Brain microvascular endothelial cell (primary cell): ENCODE measurements around the gene PRMT3.

ENCODE experiments used
- DNase-seq: peaks from one replicate; pipeline ENCODE4 v3.0.0-alpha.2; 2020
- H3K27ac ChIP-seq: fragments of 250-450 bp; sonication (Bioruptor Pico); 2 replicates; pipeline ENCODE4 v1.5.1; 2020; ENCODE audit warnings: mild to moderate bottlenecking, moderate library complexity
- H3K27me3 ChIP-seq: fragments of 250-450 bp; sonication (Bioruptor Pico); replicated peaks from 2 replicates; pipeline ENCODE4 v1.5.1; 2020; ENCODE audit warnings: mild to moderate bottlenecking
- H3K36me3 ChIP-seq: fragments of 250-450 bp; sonication (Bioruptor Pico); replicated peaks from 2 replicates; pipeline ENCODE4 v1.5.1; 2020; ENCODE audit warnings: mild to moderate bottlenecking
- H3K4me3 ChIP-seq: 2 replicates; pipeline ENCODE4 v1.5.1; 2011; ENCODE audit warnings: low read depth, mild to moderate bottlenecking, control low read depth, low read length, moderate library complexity
- CTCF ChIP-seq: IDR thresholded peaks from 2 replicates; pipeline ENCODE4 v1.5.1; 2011; ENCODE audit warnings: low read depth, mild to moderate bottlenecking, moderate library complexity, low read length, control low read depth, inconsistent platforms; ENCODE audit errors: missing control alignments
- in situ Hi-C: cut with HindIII; loops from 2 replicates; pipeline ENCODE4 v1.10.0; 2017; ENCODE audit warnings: low sequenced_read_pairs, low pct_ligation_motif_present

Gene PRMT3

GRCh38 chr11:20407344-20407743, 19.8 kb downstream of the PRMT3 start:
- no peak for TF ChIP-seq CTCF

GRCh38 chr11:20415432-20415831, 27.9 kb downstream of the PRMT3 start:
- no peak for DNase-seq
- peaks cover 4% of the 10 kb centered on the region for H3K36me3 ChIP-seq
- in situ Hi-C loops, result no loop called here
- no peak for TF ChIP-seq CTCF
- no peak overlapping the region for H3K4me3 ChIP-seq
- no peaks in the 10 kb centered on the region for H3K27me3 ChIP-seq
- H3K27ac ChIP-seq, result no peak overlapping the region

More at GRCh38 chr11:20407344-20407743, 19.8 kb downstream of the PRMT3 start:
- in situ Hi-C loops, result no loop called here
- Histone ChIP-seq H3K27ac (no peak overlapping the region), H3K36me3 (peaks cover 6% of the 10 kb centered on the region), H3K4me3 (no peak overlapping the region), H3K27me3 (no peaks in the 10 kb centered on the region)
- DNase-seq, result no peak

GRCh38 chr11:20417771-20418170, 30.3 kb downstream of the PRMT3 start:
- no peak overlapping the region for H3K27ac ChIP-seq
- no peak overlapping the region for H3K4me3 ChIP-seq
- H3K27me3 ChIP-seq, result no peaks in the 10 kb centered on the region
- peaks cover 4% of the 10 kb centered on the region for H3K36me3 ChIP-seq
- in situ Hi-C loops, result no loop called here
- no peak for TF ChIP-seq CTCF
- DNase-seq, result no peak

- H3K36me3 ChIP-seq, result no peaks in the 10 kb centered on the region
Observed at GRCh38 chr11:20421946-20422345, 34.4 kb downstream of the PRMT3 start.

GRCh38 chr11:20429216-20429615, 41.7 kb downstream of the PRMT3 start:
- H3K4me3 ChIP-seq, result no peak overlapping the region
- no peak overlapping the region for H3K27ac ChIP-seq
- no peak for DNase-seq
- in situ Hi-C loops, result no loop called here
- TF ChIP-seq CTCF, result no peak
- H3K36me3 ChIP-seq, result no peaks in the 10 kb centered on the region
- no peaks in the 10 kb centered on the region for H3K27me3 ChIP-seq

More at GRCh38 chr11:20421946-20422345, 34.4 kb downstream of the PRMT3 start:
- in situ Hi-C loops, result no loop called here
- Histone ChIP-seq H3K4me3 (no peak overlapping the region), H3K27me3 (no peaks in the 10 kb centered on the region), H3K27ac (no peak overlapping the region)
- TF ChIP-seq CTCF, result no peak
- DNase-seq, result no peak

GRCh38 chr11:20438637-20439036, 51.1 kb downstream of the PRMT3 start:
- Histone ChIP-seq H3K27me3 (no peaks in the 10 kb centered on the region), H3K27ac (no peak overlapping the region), H3K36me3 (no peaks in the 10 kb centered on the region), H3K4me3 (no peak overlapping the region)
- no peak for DNase-seq
- TF ChIP-seq CTCF, result no peak
- in situ Hi-C loops, result no loop called here
